Activated CD8-positive, alpha-beta memory T cell treated with anti-CD3 and anti-CD28 coated beads, Interleukin-2, amount 50 U/mL, for 24 hours (primary cell): ENCODE data around the gene UNC45A.
"Not testable (repeated sequence)": the region's sequence is repeated elsewhere in the genome, so short reads cannot be mapped to it uniquely, and the experiment has no call there.

Experiments used
- DNase-seq: peaks from one replicate; pipeline ENCODE4 v3.0.0-alpha.2; 2020; ENCODE audit errors: extremely low read depth

The UNC45A gene

GRCh38 chr15:90934949-90935751 lies at the start of gene UNC45A:
TSS of gene UNC45A (plus strand) at chr15:90935285. CDS start at chr15:90935325, 40 bp downstream.
- DNase-seq = peak; percentile 86

- DNase-seq = peak; percentile 52
Measured at GRCh38 chr15:90885432-90886290, 49.4 kb upstream of the UNC45A start.

- no peak for DNase-seq
Measured at GRCh38 chr15:90886291-90886614, 48.8 kb upstream of the UNC45A start.

DNA sequence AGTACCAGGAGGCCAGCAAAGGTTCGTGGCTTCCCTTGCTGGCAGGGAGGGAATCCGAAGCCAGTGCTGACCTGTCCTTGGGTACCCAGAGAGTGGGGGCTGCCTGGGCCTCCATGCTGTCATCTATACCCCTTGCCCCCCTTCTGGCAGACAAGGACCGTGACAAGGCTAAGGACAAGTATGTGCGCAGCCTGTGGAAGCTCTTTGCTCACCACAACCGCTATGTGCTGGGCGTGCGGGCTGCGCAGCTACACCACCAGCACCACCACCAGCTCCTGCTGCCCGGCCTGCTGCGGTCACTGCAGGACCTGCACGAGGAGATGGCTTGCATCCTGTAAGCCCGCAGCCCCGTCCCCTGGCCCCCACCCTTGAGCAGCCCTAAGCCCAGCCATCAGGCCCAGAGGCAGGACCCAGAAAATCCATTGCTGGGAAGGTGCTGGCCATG lies 48.0 kb upstream of the UNC45A start:
- DNase-seq = no peak

DNA sequence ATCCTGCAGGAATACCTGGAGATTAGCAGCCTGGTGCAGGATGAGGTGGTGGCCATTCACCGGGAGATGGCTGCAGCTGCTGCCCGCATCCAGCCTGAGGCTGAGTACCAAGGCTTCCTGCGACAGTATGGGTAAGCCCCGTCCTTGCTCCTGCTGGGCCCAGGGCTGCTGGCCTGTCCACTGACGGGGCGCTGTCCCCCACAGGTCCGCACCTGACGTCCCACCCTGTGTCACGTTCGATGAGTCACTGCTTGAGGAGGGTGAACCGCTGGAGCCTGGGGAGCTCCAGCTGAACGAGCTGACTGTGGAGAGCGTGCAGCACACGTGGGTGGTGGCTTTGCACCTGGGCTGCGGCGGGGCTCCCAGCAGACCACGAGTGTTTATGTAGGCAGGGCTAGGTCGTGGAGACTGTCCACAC lies 45.8 kb upstream of the UNC45A start:
- no peak for DNase-seq

DNA sequence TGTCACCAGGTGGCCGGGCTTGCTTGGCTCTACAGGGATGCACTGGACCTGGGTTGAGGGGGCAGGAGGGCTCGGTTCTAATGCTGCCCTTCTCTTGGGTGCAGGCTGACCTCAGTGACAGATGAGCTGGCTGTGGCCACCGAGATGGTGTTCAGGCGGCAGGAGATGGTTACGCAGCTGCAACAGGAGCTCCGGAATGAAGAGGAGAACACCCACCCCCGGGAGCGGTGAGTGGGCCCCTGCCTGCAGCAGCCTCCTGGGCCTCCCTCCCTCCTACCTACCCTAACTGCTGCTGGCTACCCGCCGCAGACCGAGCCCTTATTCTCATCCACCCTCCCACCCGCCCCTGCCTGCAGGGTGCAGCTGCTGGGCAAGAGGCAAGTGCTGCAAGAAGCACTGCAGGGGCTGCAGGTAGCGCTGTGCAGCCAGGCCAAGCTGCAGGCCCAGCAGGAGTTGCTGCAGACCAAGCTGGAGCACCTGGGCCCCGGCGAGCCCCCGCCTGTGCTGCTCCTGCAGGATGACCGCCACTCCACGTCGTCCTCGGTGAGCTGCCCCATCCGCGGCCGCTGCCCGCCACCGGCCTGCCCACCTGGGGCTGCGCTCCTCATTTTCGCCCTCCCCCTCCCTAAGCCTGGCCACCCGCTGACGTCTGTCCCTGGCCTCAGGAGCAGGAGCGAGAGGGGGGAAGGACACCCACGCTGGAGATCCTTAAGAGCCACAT lies 45.2 kb upstream of the UNC45A start:
- no peak for DNase-seq

- DNase-seq = no peak
Measured at GRCh38 chr15:90890839-90891238, 44.2 kb upstream of the UNC45A start.

DNA sequence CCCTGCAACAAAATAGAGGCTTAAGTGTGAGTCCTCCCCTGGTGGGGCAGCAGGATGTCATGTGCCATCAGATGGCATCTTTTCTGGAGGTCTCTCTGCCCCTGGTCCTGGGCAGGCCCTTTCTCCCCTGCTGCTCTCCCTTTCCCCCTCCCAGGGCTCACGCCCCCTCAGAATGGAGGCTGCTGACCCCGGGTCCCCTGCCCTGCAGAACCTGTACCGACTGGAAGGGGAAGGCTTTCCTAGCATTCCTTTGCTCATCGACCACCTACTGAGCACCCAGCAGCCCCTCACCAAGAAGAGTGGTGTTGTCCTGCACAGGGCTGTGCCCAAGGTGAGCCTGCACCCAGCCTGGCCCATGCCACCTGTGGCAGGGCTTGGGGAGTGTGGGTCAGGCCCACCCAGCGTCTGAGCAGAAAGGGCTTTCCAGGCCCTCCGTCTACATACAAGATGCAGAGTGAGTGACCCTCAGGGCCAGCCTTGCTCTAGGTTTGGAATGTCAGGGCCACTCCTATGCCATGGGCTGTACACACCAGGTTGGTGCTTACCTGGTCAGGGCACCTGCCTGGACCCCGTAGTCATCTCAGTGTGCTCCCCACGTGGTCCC lies 43.6 kb upstream of the UNC45A start:
- DNase-seq = no peak

DNA sequence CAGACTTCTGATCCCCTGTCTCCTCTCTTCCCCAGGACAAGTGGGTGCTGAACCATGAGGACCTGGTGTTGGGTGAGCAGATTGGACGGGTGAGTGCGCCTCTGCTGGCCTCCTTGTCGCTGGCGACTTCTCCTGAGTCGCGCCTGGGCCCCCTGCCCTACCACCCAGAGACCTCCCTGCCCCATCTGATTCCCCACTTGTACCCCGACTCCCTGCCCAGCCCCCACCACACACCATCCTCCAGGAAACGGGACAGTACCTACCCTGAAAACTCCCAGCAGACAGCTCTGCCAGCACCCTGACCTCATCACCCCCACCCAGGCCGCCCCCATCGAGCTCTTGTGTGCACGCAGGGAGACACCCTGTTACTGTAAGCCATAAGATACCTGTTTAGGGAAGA lies 43.1 kb upstream of the UNC45A start:
- DNase-seq = no peak

DNA sequence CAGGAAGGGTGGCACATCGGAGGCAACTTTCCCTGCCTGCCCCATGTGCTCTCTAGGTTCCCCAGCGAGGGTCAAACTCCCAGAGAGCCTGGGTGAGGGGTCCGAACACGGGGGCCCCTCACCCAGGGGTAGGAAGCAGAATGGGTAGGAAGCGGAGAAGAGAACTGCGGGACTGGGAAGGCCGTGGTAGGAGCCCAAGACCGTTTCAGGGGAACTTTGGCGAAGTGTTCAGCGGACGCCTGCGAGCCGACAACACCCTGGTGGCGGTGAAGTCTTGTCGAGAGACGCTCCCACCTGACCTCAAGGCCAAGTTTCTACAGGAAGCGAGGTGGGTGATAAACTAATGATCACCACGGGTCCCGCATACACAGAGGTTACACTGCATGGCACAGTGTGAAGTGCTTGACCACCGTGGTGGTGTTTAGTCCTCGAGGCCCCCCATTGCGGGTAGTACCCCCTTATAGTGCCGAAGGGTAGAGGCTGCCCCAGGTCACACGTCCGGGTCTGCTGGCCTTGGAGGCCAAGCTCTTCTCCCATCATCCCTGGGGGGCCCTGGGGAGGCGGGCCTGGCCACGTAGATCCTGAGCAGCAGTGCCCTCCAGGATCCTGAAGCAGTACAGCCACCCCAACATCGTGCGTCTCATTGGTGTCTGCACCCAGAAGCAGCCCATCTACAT lies 42.4 kb upstream of the UNC45A start:
- DNase-seq = no peak

GRCh38 chr15:90893175-90894090 lies 41.7 kb upstream of the UNC45A start:
- DNase-seq = no peak

DNA sequence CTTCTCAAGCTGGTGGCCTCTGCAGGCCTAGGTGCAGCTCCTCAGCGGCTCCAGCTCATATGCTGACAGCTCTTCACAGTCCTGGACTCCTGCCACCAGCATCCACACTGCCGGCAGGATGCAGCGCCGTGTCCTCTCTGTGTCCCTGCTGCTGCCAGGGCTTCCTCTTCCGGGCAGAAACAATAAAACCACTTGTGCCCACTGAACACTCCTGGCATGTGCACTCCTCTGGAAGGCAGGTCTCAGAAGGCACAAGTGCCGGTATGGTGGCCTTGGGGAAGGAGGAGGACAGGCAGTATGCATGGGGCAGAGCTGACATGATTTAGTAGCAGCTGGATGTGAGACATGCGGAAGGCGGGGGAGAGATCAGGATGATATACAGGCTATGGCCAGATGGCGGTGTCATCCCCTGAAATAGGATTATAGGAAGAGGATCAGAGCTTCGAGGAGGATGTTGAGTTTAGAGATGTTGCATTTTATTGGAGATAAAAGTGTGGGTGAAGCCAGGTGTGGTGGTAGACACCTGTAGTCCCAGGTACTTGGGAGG lies 39.4 kb upstream of the UNC45A start:
- no peak for DNase-seq

DNA sequence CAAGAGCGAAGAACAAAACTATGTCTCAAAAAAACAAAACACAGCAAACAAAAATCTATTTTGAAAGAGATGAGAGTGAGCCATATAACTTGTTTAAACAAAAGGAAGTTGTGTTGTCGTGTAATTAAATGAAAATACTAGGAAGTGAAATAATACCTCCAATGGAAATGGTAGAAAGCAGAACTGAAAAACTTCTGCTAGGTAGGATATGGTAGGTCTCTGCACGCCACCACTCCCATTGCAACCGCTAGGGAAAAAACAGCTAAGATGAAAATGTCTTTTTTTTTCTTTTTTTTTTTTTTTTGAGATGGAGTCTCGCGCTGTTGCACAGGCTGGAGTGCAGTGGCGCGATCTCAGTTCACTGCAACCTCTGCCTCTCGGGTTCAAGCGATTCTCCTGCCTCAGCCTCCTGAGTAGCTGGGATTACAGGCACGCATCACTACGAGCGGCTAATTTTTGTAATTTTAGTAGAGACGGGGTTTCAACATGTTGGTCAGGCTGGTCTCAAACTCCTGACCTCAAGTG lies 37.9 kb upstream of the UNC45A start:
- not testable (repeated sequence) for DNase-seq

GRCh38 chr15:90901175-90902039 lies 33.7 kb upstream of the UNC45A start:
- DNase-seq = no peak

GRCh38 chr15:90902040-90902839 lies 32.8 kb upstream of the UNC45A start:
- peak; percentile 34 for DNase-seq

GRCh38 chr15:90902840-90903732 lies 32.0 kb upstream of the UNC45A start, which contains the start of gene MAN2A2:
TSS of gene MAN2A2 (plus strand) at chr15:90903302. CDS start at chr15:90904208, 906 bp downstream.
- DNase-seq = peak; percentile 39
